NCI-H2029 (cell line): ENCODE data around the gene VWF.

Experiments used
- DNase-seq: peaks from one replicate; lab custom pipeline; 2025; lab: John Stamatoyannopoulos, UW

Gene VWF

GRCh38 chr12:5977556-5977955 lies 146.9 kb downstream of the VWF start:
- no peak for DNase-seq

GRCh38 chr12:5976711-5977110 lies 147.8 kb downstream of the VWF start:
- no peak for DNase-seq

- DNase-seq = no peak
Observed at GRCh38 chr12:5976196-5976595, 148.3 kb downstream of the VWF start.

- DNase-seq = no peak
Observed at GRCh38 chr12:5973461-5974115, 150.9 kb downstream of the VWF start.

- no peak for DNase-seq
Observed at GRCh38 chr12:5972387-5972786, 152.1 kb downstream of the VWF start.

- DNase-seq = no peak
Observed at GRCh38 chr12:5971194-5971850, 153.1 kb downstream of the VWF start.

GRCh38 chr12:5969974-5970690 lies 154.3 kb downstream of the VWF start:
- no peak for DNase-seq

- DNase-seq = no peak
Observed at GRCh38 chr12:5969156-5969973, 155.1 kb downstream of the VWF start.

GRCh38 chr12:5967645-5968415 lies 156.6 kb downstream of the VWF start:
- DNase-seq = no peak

- no peak for DNase-seq
Observed at GRCh38 chr12:5966486-5967095, 157.9 kb downstream of the VWF start.

GRCh38 chr12:5965950-5966383 lies 158.5 kb downstream of the VWF start:
- DNase-seq = peak; percentile 20

- DNase-seq = no peak
Observed at GRCh38 chr12:5964913-5965900, 159.3 kb downstream of the VWF start.

GRCh38 chr12:5963515-5963914 lies 161.0 kb downstream of the VWF start:
- DNase-seq = no peak

- DNase-seq = no peak
Observed at GRCh38 chr12:5960783-5961182, 163.7 kb downstream of the VWF start.

- no peak for DNase-seq
Observed at GRCh38 chr12:5956987-5957386, 167.5 kb downstream of the VWF start.

GRCh38 chr12:5954661-5955060 lies 169.8 kb downstream of the VWF start:
- DNase-seq = no peak

- no peak for DNase-seq
Observed at GRCh38 chr12:5953835-5954586, 170.5 kb downstream of the VWF start.

- DNase-seq = no peak
Observed at GRCh38 chr12:5952031-5952430, 172.4 kb downstream of the VWF start.

GRCh38 chr12:5948696-5949095 lies 175.8 kb downstream of the VWF start:
- DNase-seq = no peak
